ENCODE data around the gene CFAP58.

CFAP58 gene

DNA sequence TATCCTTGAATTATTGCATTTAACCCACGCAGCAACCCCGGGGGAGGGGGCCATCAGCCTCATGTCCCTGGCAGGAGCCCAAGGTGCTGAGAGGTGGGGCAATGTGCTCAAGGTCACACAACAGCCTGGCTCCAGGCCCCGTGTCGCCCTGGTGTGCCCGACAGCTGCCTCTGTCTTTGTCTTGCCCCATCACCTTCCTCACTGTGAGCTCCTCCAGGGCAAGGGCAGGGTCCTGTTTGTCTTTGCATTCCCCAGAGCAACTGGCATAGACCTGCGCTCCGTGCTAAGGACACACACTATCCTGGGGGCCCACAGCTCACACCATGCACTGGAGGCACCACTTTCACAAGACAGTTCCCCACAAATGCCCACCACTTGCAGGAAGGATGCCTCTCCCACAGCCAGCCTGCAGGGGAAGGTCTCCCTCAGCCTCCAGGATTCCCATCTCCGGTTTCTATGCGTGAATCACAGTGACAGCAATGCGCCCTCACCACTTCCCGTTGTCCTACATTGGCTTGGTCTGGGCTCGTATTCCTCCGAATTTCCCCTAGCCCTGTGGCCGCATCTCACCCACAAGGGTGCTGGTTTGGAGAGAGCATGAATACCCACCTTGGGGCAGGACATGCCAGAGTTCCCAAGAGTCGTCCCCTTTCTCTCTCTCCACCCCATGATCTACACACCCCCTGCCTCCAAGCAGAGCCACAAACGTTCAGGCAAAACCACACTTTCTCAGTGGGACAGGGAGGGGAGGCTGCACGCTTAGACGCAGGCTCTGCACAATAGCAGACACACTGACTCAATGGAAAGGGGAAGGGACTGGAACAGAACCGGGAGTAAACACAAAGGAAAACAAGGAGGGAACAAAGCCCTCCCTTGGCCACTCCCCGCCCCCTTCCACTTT, 25.6 kb upstream of the CFAP58 start:
- TF ChIP-seq GATA3 (IDR thresholded peaks at IDR 0.05; ENCODE audit: low read depth, low read length) (no peak), GATA2 (IDR thresholded peaks at IDR 0.05; ENCODE audit: low read depth, low read length) (no peak)

DNA sequence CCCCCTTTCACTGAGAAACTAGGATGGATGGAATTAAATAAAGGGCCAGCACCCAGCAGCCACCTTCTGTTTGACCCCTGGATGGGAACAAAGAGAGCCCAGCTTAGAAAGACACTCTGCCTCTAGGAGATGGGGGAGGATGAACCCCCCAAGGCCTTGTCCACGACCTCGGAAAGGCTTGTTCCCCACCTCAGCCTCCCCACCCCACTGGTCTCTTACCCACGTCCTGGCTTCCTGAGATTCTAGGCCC, 25.1 kb upstream of the CFAP58 start:
- no peak for TF ChIP-seq GATA2 (IDR thresholded peaks at IDR 0.05; ENCODE audit: low read depth, low read length)
- TF ChIP-seq GATA3 (IDR thresholded peaks at IDR 0.05; ENCODE audit: low read depth, low read length) = no peak

DNA sequence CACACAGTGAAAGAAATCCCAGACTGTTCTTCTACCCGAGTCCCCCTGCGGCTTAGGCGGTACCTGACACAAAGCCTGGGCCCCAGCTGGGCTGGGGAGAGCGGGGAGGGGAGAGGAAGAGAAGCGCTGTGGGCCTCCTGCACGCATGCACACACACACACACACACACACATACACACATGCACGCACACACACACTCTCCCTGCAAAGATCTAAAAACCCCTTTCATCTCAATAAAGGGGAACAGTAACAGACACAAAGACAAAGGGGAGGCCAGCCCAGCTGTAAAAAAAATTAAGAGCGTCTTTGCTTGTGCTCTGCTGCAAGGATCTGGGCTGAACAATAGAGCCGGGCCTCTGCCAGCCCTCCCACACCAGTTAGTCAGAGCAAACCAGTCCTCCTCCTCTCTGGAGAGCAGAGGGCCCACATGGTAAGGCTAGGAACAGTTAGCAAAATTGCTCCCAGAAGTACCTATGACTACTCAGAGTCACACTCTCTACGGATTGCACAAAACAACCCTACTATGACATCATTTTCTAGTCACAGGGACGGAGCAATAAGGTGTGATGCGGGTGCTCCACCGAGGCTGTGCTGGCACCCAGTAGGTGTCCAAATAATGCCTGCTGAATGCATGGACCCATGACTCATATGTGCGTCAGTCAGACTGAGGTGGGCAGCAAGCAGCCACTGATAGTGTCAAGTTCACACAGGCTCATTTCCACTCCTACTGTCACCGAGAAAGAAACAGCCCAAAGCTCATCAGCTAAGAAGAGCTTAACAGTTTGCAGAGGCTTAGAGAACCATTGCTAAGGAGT, 24.5 kb upstream of the CFAP58 start:
- TF ChIP-seq GATA3 (IDR thresholded peaks at IDR 0.05; ENCODE audit: low read depth, low read length) = no peak
- no peak for TF ChIP-seq GATA2 (IDR thresholded peaks at IDR 0.05; ENCODE audit: low read depth, low read length)

DNA sequence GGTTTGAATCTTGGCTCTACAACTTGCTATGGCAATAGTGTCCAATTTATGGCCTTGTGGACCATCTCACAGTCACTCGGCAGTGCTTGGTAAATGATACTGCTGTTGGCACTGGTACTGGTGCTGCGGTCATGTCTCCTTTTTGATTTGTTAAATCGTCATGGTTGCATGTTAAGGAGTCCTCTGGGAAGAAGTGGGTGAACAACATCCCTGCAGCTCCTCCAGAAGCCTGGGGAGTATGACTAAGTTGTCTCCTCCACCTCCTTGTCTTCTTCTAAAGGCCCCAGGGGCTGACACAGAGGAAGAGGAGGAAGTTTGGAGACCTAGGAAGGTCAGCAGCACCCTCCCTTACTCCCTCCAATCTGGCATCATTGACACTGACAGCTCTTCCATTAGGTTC, 23.9 kb upstream of the CFAP58 start:
- no peak for TF ChIP-seq GATA3 (IDR thresholded peaks at IDR 0.05; ENCODE audit: low read depth, low read length)
- no peak for TF ChIP-seq GATA2 (IDR thresholded peaks at IDR 0.05; ENCODE audit: low read depth, low read length)

DNA sequence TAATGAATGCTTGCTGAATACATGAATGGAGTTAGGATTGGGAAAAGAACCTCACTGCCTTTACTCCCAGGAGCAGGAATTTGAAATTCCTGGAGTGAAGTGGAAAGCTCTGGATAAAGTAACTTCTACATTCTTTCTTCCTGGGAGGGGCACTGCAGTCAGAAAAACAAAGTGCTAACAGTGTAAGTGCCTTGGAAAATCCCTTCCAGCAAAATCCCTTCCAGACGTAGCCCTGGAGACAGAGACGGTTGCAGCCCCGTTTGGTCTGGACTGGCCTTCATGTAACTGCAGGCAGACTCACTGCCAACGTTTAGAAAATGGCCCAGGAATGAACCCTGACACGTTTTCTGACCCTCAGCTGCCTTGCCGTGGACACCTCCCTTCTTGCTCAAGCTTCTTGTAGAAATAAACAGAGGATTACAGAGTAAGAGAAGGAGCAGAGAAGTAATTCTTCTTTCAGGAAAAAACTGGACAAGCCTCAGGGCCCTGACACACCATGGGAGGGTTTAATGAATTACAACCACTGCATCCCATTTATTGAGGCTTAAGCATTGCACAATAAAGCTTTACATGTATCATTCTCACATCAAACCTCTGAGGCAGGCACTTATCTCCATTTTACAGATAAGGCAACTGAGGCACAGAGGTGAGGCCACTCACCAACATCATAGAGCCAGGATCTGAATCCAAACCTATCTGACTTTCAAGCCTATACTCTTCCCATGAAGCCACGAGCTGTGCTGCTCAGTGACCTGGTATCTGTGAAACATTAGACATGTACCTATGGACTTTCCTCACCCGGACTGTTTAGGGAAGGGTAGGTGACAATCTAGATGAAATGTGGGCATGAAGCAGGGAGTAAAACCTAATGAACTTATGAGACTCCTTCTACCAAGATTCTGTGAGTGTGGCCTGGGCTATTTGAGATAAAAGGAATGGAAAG, 23.2 kb upstream of the CFAP58 start:
- no peak for TF ChIP-seq GATA2 (IDR thresholded peaks at IDR 0.05; ENCODE audit: low read depth, low read length)

DNA sequence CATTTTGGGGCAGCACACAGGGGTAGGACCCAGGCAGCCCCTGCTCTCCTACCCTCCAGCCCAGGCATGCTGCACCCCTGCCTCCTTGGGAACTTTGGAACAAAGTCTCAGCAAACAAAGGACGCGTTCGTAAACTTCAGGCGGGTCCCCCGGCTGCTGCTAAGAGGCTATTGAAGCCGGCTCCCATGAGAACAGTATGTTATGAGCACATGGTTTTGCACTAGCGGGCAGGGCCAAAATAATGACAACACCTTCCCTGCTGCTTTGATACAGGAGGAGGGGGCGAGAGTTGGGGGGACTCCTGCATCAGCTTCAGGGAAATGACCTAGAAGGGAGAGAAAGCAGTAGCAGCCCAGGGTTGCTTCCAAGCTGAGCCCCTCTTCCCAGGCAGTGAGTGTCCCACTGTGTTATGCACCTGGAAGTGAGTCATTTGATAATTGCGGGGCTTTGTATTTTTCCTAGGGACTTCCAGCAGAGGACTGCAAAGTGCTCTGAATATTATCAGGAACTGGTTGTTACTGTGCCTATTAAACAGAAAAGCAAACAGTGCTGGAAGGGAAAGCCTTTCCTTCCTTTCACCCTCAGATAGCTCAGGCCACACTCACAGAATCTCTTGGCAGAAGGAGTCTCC, 22.3 kb upstream of the CFAP58 start:
- TF ChIP-seq GATA2 (IDR thresholded peaks at IDR 0.05; ENCODE audit: low read depth, low read length) (no peak), GATA3 (IDR thresholded peaks at IDR 0.05; ENCODE audit: low read depth, low read length) (no peak)

DNA sequence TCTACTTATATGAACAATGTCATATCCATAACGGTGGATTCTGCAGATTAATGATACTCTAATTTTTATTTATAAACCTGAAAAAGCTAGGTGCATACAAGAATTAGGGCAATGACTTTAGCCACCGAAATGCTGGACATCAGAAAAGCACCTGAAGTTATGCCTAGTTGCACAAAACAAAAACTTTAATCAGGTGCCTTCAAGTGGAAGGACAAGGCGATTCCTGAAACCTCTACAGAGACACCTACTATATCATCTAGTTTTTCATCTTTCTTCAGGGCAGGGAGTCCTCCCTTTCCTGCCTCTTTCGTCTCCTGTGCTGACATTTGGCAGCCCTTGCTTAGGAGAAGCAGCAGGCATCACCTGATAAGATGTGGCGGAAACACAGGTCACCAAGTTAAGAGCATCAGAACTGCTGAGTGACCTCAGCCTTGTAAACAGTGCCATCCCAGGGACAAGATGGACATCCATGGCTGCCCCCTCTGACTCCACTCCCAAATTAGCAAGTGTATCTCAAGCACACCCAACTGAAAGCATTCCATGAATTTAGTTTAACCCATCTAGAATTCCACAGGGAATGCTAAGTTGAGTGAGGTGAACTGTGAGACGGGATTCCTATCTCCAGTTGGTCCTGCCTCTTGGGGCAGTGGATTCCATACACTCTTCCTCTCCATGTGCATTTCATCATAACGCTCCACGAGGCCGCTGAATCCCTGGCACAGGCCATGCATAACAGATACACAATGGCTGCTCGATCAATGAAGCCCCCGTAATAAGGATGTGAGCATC, 21.2 kb upstream of the CFAP58 start:
- no peak for TF ChIP-seq GATA3 (IDR thresholded peaks at IDR 0.05; ENCODE audit: low read depth, low read length)
- no peak for TF ChIP-seq GATA2 (IDR thresholded peaks at IDR 0.05; ENCODE audit: low read depth, low read length)

DNA sequence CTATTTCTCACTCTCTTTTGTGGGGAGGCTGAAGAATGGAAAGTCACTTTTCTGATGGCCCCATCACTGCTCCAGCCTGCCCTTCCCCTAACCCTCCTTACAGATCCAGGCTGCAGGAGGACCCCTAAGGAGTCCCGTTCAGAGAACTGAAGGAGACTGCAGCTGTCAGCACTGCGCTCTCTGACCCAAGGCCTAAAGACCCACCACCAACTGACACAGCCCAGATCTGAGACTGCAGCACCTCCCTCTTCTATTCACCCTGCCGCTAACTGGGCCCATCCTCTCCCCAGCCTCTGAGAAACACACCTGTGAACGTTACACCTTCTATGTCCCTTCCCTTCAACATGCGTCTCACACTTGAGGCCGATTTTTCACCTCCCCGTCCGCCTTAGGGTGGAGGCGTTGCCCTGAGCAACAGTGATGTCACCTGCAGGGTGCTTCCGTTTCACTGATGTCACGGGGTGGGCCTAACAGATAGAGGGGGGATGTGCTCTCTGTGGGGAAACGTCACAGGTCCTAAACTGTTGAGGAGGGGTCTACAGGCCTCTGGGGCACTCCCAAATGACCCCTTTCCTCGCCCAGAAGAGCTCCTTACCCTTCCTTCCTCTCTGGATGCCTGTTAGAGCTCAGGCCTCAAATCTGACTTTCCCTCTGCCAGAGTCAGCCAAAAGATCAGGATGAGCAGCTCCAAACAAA, 20.5 kb upstream of the CFAP58 start:
- TF ChIP-seq GATA3 (IDR thresholded peaks at IDR 0.05; ENCODE audit: low read depth, low read length) (no peak), GATA2 (IDR thresholded peaks at IDR 0.05; ENCODE audit: low read depth, low read length) (no peak)

DNA sequence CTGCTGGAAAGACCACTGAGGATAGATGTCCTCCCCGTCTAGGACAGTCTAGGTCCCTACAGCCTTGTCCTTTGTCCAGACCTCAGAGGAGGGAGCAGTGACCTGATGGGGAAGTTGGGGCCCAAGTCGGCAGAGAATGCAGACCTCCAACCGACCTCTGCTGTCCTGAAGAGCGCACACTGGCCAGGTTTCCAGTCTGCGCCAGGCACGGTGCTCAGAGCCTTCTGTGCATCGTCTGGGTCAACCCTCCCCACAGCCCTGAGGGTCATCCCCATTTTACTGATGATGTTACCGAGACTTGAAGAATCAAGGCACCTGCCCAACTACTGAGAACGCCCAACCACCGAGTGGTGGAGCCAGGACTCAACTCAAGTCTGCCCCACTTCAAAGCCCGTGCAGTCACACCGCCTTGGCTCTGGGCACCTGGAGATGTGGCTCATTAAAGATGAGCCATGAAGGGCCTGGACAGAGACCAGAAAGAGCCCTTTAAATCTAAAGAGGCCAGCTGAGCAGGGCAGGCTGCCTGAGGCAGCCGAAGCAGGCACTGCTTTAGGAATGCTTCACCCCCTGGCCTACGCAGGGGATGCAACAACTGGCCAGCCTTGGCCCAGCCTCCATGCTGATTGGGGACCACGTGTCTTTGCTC, 19.8 kb upstream of the CFAP58 start:
- TF ChIP-seq GATA3 (IDR thresholded peaks at IDR 0.05; ENCODE audit: low read depth, low read length) = no peak
- TF ChIP-seq GATA2 (IDR thresholded peaks at IDR 0.05; ENCODE audit: low read depth, low read length) = no peak

DNA sequence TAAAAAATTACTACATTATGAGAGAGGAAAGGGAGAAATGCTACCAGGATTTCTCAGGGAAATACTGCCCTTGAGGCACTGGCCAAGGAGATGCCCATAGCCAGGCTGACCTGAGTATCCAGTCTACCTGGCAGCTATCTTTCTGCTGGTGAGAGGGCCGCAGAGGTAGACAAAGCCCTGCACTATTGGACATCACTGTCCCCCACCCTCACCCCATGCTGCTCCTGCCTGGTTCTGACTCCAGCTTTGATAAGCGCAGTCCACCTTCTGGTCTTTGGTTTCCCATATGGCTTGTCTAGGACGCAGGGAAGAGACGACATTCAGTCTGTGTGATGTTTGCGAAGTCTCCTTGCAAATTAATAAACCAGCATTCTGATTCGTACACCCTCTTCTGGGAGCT, 19.1 kb upstream of the CFAP58 start:
- TF ChIP-seq GATA2 (IDR thresholded peaks at IDR 0.05; ENCODE audit: low read depth, low read length) (no peak), GATA3 (IDR thresholded peaks at IDR 0.05; ENCODE audit: low read depth, low read length) (no peak)

DNA sequence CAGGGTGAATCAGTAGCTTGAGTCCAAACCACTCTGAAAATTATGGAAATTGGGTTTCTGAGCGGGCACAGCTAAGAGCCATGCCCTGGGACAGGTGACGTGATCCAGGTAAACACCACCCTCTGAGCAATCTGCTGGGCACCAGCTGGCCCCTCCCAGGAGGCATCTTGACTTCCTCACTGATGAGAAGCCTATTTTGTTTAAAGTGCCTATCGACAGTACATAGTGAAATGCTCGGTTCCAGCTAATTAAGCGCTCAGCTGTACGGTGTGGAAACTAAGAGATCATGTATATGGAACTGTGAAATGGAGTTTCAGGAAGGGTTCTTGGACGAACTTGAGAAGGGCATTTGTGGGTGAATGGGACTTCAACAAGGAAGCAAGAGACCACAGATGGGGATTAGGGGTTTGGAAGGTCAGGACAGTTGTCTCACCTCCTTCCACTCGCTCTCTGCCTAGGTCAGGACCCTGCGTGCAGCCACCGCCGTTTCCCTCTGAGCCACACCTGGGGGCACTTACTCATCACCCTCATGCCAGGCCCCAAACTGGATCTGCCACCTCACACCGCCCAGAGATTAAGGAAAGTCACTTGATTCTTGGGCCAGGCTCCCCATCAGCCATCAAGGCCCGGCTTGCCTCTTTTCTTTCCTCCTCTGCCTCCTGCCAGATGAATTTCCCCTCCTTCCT, 18.5 kb upstream of the CFAP58 start:
- no peak for TF ChIP-seq GATA2 (IDR thresholded peaks at IDR 0.05; ENCODE audit: low read depth, low read length)
- no peak for TF ChIP-seq GATA3 (IDR thresholded peaks at IDR 0.05; ENCODE audit: low read depth, low read length)

All from SH-SY5Y (cell line).